ENCODE data around the gene ALCAM.

DNA sequence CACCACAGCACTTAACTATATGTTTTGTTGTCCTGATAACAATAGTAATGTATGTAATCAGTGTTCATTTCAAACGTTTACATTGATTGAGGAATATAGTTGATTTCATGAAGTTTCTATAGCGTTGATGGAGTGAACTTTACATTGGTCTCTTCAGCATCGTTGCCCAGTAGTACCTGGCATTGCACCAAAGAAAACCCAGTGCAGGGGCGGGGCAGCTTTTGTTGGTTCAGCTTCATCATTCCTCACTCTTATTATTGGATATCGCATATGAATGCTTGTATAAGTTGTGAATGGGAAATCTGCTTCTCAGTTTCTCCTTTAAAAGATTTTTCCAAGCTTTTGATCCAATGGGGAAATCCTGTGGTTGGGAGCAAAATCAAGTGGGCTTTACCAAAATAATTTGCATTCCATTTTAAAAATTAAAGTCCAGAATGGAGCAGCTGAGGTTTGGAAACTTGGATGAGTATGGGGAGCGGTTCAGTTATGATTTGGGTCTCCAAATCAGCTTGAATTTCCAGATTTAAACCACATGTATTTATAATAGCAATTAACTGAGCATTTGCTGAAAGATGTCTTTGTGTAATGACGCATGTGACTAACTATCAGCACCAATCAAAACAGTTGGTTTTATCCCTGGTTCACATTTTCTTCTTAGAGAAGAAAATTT lies 213.7 kb downstream of the ALCAM start:
- TF ChIP-seq, protein P1, sequence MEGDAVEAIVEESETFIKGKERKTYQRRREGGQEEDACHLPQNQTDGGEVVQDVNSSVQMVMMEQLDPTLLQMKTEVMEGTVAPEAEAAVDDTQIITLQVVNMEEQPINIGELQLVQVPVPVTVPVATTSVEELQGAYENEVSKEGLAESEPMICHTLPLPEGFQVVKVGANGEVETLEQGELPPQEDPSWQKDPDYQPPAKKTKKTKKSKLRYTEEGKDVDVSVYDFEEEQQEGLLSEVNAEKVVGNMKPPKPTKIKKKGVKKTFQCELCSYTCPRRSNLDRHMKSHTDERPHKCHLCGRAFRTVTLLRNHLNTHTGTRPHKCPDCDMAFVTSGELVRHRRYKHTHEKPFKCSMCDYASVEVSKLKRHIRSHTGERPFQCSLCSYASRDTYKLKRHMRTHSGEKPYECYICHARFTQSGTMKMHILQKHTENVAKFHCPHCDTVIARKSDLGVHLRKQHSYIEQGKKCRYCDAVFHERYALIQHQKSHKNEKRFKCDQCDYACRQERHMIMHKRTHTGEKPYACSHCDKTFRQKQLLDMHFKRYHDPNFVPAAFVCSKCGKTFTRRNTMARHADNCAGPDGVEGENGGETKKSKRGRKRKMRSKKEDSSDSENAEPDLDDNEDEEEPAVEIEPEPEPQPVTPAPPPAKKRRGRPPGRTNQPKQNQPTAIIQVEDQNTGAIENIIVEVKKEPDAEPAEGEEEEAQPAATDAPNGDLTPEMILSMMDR (IDR thresholded peaks at IDR 0.05): no peak
- TF ChIP-seq POLR2AphosphoS5 (IDR thresholded peaks at IDR 0.05) (no peak), EP300 (IDR thresholded peaks at IDR 0.05) (no peak)

Measured in stomach (tissue), 4 donors.